Neuronal stem cell (in vitro differentiated cells): Measurements from ENCODE around the gene NPTX2.

Experiments used
- DNase-seq: peaks from one replicate; pipeline ENCODE4 v3.0.0-alpha.2; 2013; ENCODE audit warnings: low spot score
- H2AFZ ChIP-seq: one replicate; pipeline ENCODE4 v1.6.1; 2013; ENCODE audit warnings: mild to moderate bottlenecking, low read length, inconsistent platforms
- H2AK5ac ChIP-seq: 2 replicates; pipeline ENCODE4 v1.6.1; 2013; ENCODE audit warnings: low read depth, mild to moderate bottlenecking, inconsistent platforms, low read length, moderate library complexity, mixed read lengths
- H2BK120ac ChIP-seq: 2 replicates; pipeline ENCODE4 v1.6.1; 2013; ENCODE audit warnings: low read depth, mild to moderate bottlenecking, inconsistent platforms, low read length, moderate library complexity, mixed read lengths
- H2BK12ac ChIP-seq: one replicate; pipeline ENCODE4 v1.6.1; 2013; ENCODE audit warnings: low read length, inconsistent platforms
- H2BK15ac ChIP-seq: 2 replicates; pipeline ENCODE4 v1.6.1; 2013; ENCODE audit warnings: mild to moderate bottlenecking, low read length, inconsistent platforms, mixed read lengths
- H2BK5ac ChIP-seq: one replicate; pipeline ENCODE4 v1.6.1; 2013; ENCODE audit warnings: inconsistent platforms, mild to moderate bottlenecking, low read length, moderate library complexity
- H3K14ac ChIP-seq: one replicate; pipeline ENCODE4 v1.6.1; 2013; ENCODE audit warnings: low read length, inconsistent platforms
- H3K18ac ChIP-seq: 2 replicates; pipeline ENCODE4 v1.6.1; 2013; ENCODE audit warnings: low read length, inconsistent platforms
- H3K23ac ChIP-seq: 2 replicates; pipeline ENCODE4 v1.6.1; 2013; ENCODE audit warnings: low read depth, mild to moderate bottlenecking, mixed read lengths, low read length, inconsistent platforms; ENCODE audit not compliant: poor library complexity
- H3K27ac ChIP-seq: replicated peaks from 3 replicates; pipeline ENCODE4 v1.5.1; 2013; ENCODE audit warnings: low read length, inconsistent platforms
- H3K27me3 ChIP-seq, 3 experiments: 2 replicates each; pipeline ENCODE4 v1.6.1; 2013; ENCODE audit warnings: low read length in 3 of 3, mild to moderate bottlenecking in 2 of 3, inconsistent platforms in 1 of 3, low read depth in 1 of 3, mixed read lengths in 1 of 3, moderate library complexity in 1 of 3; ENCODE audit not compliant: control insufficient read depth in 3 of 3, insufficient read depth in 3 of 3
- H3K36me3 ChIP-seq, 2 donors: replicated peaks in 1 of 2; 2 replicates each; pipeline ENCODE4 v1.6.1; 2013; ENCODE audit warnings: low read length in 2 of 2; ENCODE audit not compliant: control insufficient read depth in 2 of 2, insufficient read depth in 2 of 2
- H3K4ac ChIP-seq: 2 replicates; pipeline ENCODE4 v1.6.1; 2013; ENCODE audit warnings: inconsistent platforms, mild to moderate bottlenecking, low read length, moderate library complexity
- H3K4me1 ChIP-seq, 2 donors: 1 replicate in 1 of 2; 2 replicates in 1 of 2; pipeline ENCODE4 v1.6.1; 2013; ENCODE audit warnings: low read length in 2 of 2, low read depth in 1 of 2; ENCODE audit not compliant: control insufficient read depth in 2 of 2, insufficient read depth in 1 of 2
- H3K4me2 ChIP-seq: one replicate; pipeline ENCODE4 v1.6.1; 2013; ENCODE audit warnings: mild to moderate bottlenecking, low read length, inconsistent platforms; ENCODE audit not compliant: insufficient read depth, poor library complexity, severe bottlenecking
- H3K4me3 ChIP-seq, 2 donors: 2 replicates each; pipeline ENCODE4 v1.5.1; 2013; ENCODE audit warnings: low read length in 2 of 2, mild to moderate bottlenecking in 2 of 2, inconsistent platforms in 1 of 2, moderate library complexity in 1 of 2
- H3K79me1 ChIP-seq: one replicate; pipeline ENCODE4 v1.6.1; 2013; ENCODE audit warnings: low read depth, mild to moderate bottlenecking, inconsistent platforms, low read length, moderate library complexity
- H3K9ac ChIP-seq: one replicate; pipeline ENCODE4 v1.6.1; 2013; ENCODE audit warnings: mild to moderate bottlenecking, low read depth, low read length, inconsistent platforms; ENCODE audit not compliant: poor library complexity
- H3K9me3 ChIP-seq, 2 donors: replicated peaks in 1 of 2; 2 replicates each; pipeline versions ENCODE3 to v1.6.1; 2013; ENCODE audit warnings: low read length in 2 of 2, mild to moderate bottlenecking in 2 of 2, inconsistent platforms in 1 of 2, low read depth in 1 of 2, mixed read lengths in 1 of 2, moderate library complexity in 1 of 2; ENCODE audit not compliant: control insufficient read depth in 2 of 2, insufficient read depth in 1 of 2
- H4K8ac ChIP-seq: one replicate; pipeline ENCODE4 v1.6.1; 2013; ENCODE audit warnings: low read depth, mild to moderate bottlenecking, inconsistent platforms, low read length, moderate library complexity
- H4K91ac ChIP-seq: one replicate; pipeline ENCODE4 v1.6.1; 2013; ENCODE audit warnings: low read length, low read depth, mild to moderate bottlenecking, inconsistent platforms; ENCODE audit not compliant: poor library complexity
- WGBS, 2 donors: extraction: QIAGEN DNeasy Blood & Tissue Kit; methylation state at CpG; one replicate each; pipeline ENCODE4 v1.1.7; 2013; ENCODE audit warnings: missing lambda C conversion rate in 2 of 2, mixed read lengths in 1 of 2; ENCODE audit not compliant: insufficient read length in 2 of 2, insufficient replicate concordance in 1 of 2; ENCODE audit errors: extremely low coverage in 2 of 2; 5-methylcytosine and 5-hydroxymethylcytosine counted together

The NPTX2 gene

DNA sequence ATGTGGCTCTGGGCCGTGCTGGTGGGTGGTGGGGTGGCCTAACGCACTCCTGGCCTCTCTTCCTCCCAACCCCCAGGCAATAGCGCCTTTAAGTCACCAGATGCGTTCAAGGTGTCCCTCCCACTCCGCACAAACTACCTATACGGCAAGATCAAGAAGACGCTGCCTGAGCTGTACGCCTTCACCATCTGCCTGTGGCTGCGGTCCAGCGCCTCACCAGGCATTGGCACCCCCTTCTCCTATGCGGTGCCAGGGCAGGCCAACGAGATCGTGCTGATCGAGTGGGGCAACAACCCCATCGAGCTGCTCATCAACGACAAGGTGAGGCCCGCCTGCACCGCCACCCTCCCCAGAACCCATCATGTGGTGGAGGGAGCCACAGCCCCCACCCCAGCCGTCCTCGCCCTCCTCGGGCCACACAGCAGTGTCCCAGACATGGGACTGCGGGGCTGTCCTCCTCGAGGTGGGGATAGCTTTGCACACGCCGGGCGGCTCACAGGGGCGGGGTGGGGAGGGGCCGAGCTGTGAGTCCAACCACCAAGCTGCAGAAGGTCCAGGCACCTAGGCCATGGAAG is 7.8 kb downstream of the NPTX2 start:
- Histone ChIP-seq H3K27ac (no peak overlapping the region), H2AFZ (no peak overlapping the region), H3K36me3 (no peaks in the 10 kb centered on the region), H3K4ac (no peak overlapping the region), H3K4me3 (no peak overlapping the region), H2BK15ac (no peak overlapping the region), H3K14ac (peak overlapping the region; percentile 25), H3K18ac (peak overlapping the region; percentile 3), H3K23ac (no peak overlapping the region), H3K9me3 (no peaks in the 10 kb centered on the region), H4K91ac (no peak overlapping the region), H3K9ac (no peak overlapping the region), H3K4me2 (no peak overlapping the region), H2BK12ac (no peak overlapping the region), H3K4me1 (peaks cover 17 to 35% of the 10 kb centered on the region in 2 donors), H2BK5ac (no peak overlapping the region), H2BK120ac (no peak overlapping the region), H4K8ac (no peak overlapping the region), H3K27me3 (peaks cover 0 to 26% (median 1%) of the 10 kb centered on the region in 3 experiments), H3K79me1 (no peaks in the 10 kb centered on the region), H2AK5ac (peak overlapping the region; percentile 51)
- no peak for DNase-seq
- WGBS, 2 donors: no CpG with 5 or more reads among the region's 28 CpGs

DNA sequence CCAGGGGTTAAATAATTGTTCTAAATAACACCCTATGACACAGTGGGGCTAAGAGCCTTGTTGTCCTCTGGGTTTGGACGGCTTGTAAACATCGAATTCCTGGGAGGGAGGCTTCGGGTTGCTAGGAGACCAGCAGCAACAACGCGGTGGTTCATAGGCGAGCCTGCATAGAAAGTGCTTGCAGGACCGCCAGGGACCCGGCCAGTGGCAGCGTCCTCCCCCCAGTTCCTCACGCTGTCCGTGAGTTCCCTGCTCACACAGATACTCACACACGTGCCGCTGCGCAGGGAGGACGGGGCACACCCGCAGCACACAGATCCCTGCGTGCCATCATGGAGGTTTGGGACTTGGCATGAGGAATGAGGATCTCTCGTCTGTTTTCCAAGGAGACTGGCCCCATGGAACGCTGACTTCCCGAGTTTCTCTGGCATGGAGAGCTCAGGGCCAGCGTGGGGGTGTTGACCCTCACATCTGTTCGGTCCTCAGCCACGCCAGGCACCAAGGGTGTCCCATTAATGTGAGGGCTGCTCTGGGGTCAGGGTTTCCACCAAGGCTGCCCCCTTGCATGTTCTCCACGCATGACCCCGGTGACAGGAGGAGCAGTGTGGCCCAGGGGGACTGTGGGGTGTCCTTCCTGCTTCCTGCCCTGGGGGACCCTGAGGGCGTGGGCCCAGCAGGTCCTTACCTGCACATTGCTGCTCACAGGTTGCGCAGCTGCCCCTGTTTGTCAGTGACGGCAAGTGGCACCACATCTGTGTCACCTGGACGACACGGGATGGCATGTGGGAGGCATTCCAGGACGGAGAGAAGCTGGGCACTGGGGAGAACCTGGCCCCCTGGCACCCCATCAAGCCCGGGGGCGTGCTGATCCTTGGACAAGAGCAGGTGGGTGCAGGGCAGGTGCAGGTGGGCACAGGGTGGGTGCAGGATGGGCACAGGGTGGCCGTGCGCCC is 9.7 kb downstream of the NPTX2 start:
- Histone ChIP-seq H3K18ac (peak overlapping the region; percentile 86), H3K27ac (no peak overlapping the region), H3K14ac (peak overlapping the region; percentile 58), H4K91ac (peak overlapping the region; percentile 99), H2BK120ac (peak overlapping the region; percentile 38), H3K4me2 (peak overlapping the region; percentile 21), H2BK5ac (no peak overlapping the region), H2AK5ac (peak overlapping the region; percentile 98), H3K79me1 (no peaks in the 10 kb centered on the region), H3K36me3 (no peaks in the 10 kb centered on the region), H3K27me3 (peaks cover 0 to 9% (median 0%) of the 10 kb centered on the region in 3 experiments), H3K9ac (peak overlapping the region; percentile 40), H3K4me3 (no peak overlapping the region), H3K23ac (peak overlapping the region; percentile 66), H3K9me3 (no peaks in the 10 kb centered on the region), H3K4me1 (peaks cover 17 to 40% of the 10 kb centered on the region in 2 donors), H2BK12ac (peak overlapping the region; percentile 97), H2BK15ac (peak overlapping the region; percentile 93), H2AFZ (peak overlapping the region; percentile 79), H3K4ac (peak overlapping the region; percentile 47), H4K8ac (peak overlapping the region; percentile 7)
- WGBS, 2 donors: no CpG with 5 or more reads among the region's 35 CpGs
- DNase-seq: no peak

- peak overlapping the region; percentile 7 for H4K8ac ChIP-seq
These were observed 10.3 kb downstream of the NPTX2 start for GRCh38 chr7:98627413-98627790.

DNA sequence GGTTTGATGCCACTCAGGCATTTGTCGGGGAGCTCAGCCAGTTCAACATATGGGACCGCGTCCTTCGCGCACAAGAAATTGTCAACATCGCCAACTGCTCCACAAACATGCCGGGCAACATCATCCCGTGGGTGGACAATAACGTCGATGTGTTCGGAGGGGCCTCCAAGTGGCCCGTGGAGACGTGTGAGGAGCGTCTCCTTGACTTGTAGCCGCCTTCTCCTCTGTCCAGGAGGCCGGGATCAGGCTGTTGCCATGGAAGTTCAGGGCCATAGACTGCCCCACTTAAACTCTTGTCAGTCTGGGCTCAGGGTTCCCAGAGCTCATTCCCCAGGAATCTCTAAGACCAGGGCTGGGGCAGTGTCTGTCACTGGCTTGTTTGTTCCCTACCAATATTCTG is 11.3 kb downstream of the NPTX2 start:
- H3K27ac ChIP-seq: peak overlapping the region; percentile 61
- WGBS, 2 donors: no CpG with 5 or more reads among the region's 16 CpGs

More at GRCh38 chr7:98627413-98627790, 10.3 kb downstream of the NPTX2 start:
- peaks cover 0 to 6% (median 0%) of the 10 kb centered on the region in 3 experiments for H3K27me3 ChIP-seq
- H3K9me3 ChIP-seq: no peaks in the 10 kb centered on the region
- H2BK5ac ChIP-seq: no peak overlapping the region
- H3K4me3 ChIP-seq: no peak overlapping the region
- no peak overlapping the region for H3K27ac ChIP-seq
- peak overlapping the region; percentile 99 for H4K91ac ChIP-seq
- WGBS, 2 donors: no CpG with 5 or more reads among the region's 8 CpGs
- peak overlapping the region; percentile 93 for H2BK15ac ChIP-seq
- H2BK12ac ChIP-seq: peak overlapping the region; percentile 97
- H3K4me1 ChIP-seq: peaks cover 17 to 38% of the 10 kb centered on the region in 2 donors
- no peaks in the 10 kb centered on the region for H3K36me3 ChIP-seq
- no peak overlapping the region for H3K14ac ChIP-seq
- H3K23ac ChIP-seq: no peak overlapping the region
- peak overlapping the region; percentile 98 for H2AK5ac ChIP-seq
- no peak overlapping the region for H3K4me2 ChIP-seq
- H3K18ac ChIP-seq: peak overlapping the region; percentile 86
- H3K4ac ChIP-seq: no peak overlapping the region
- DNase-seq: no peak
- H2BK120ac ChIP-seq: peak overlapping the region; percentile 38
- H3K79me1 ChIP-seq: no peaks in the 10 kb centered on the region
- no peak overlapping the region for H2AFZ ChIP-seq
- peak overlapping the region; percentile 40 for H3K9ac ChIP-seq

More for the DNA sequence above, 11.3 kb downstream of the NPTX2 start:
- Histone ChIP-seq H4K8ac (no peak overlapping the region), H3K14ac (peak overlapping the region; percentile 21), H2BK120ac (no peak overlapping the region), H3K4me3 (no peak overlapping the region), H3K4me1 (peaks cover 17 to 38% of the 10 kb centered on the region in 2 donors), H3K79me1 (no peaks in the 10 kb centered on the region), H3K23ac (no peak overlapping the region), H3K4ac (no peak overlapping the region), H2AK5ac (peak overlapping the region; percentile 91), H3K9me3 (no peaks in the 10 kb centered on the region), H3K36me3 (no peaks in the 10 kb centered on the region), H3K27me3 (peaks cover 0 to 5% (median 0%) of the 10 kb centered on the region in 3 experiments), H2BK5ac (no peak overlapping the region), H3K18ac (peak overlapping the region; percentile 94), H2BK15ac (peak overlapping the region; percentile 6), H4K91ac (no peak overlapping the region), H2BK12ac (peak overlapping the region; percentile 85), H3K4me2 (no peak overlapping the region), H2AFZ (peak overlapping the region; percentile 86), H3K9ac (no peak overlapping the region)
- no peak for DNase-seq
